Activated CD4-positive, CD25-positive, alpha-beta regulatory T cell treated with anti-CD3 and anti-CD28 coated beads, Interleukin-2, amount 50 U/mL, for 24 hours (primary cell): ENCODE data around the gene NME2.

ENCODE experiments used
- ATAC-seq, 2 donors: fragments of 150-1000 bp; cut with Tn5 transposase; one replicate each; pipeline ENCODE4 v1.10.0; 2021; ENCODE audit warnings: mild to moderate bottlenecking in 1 of 2, moderate library complexity in 1 of 2

Gene NME2

GRCh38 chr17:51214920-51215319, 48.7 kb downstream of the NME2 start:
- no peak for ATAC-seq

GRCh38 chr17:51217946-51218345, 51.7 kb downstream of the NME2 start:
- no peak for ATAC-seq

GRCh38 chr17:51221322-51221721, 55.1 kb downstream of the NME2 start:
- ATAC-seq = no peak
